MCF 10A (cell line): ENCODE data around the gene UAP1L1. TPM values are rescaled to one million over a fixed set of nuclear protein-coding genes. Genes with fewer than 3 reads are reported as not detected.

Source experiments
- BruUV-seq: library from RNA; stranded (reverse); fragments of 400-500 nt; replicated peaks from 2 replicates; lab custom pipeline; 2021; lab: Mats Ljungman, UMichigan
- CTCF ChIA-PET: fragments of 300-600 bp; sonication (Branson Sonifier 250); formaldehyde crosslinking; extraction: SDS; loops from one replicate; lab custom pipeline; 2021; ENCODE audit warnings: antibody characterized with exemption, inconsistent platforms; lab: Yijun Ruan, JAX
- POLR2A ChIA-PET: fragments of 300-600, 350-650 bp; sonication (Branson Sonifier 250); formaldehyde crosslinking; extraction: SDS; loops from one replicate; lab custom pipeline; 2020; ENCODE audit warnings: antibody characterized with exemption, inconsistent platforms; lab: Yijun Ruan, JAX
- DNase-seq: peaks from one replicate; pipeline ENCODE4 v3.0.0-alpha.2; 2018; ENCODE audit not compliant: unreplicated experiment
- H3K27ac Mint-ChIP-seq: one replicate; pipeline ENCODE4 v1.8.0; 2022; ENCODE audit warnings: mild to moderate bottlenecking, low read depth, mixed read lengths; ENCODE audit not compliant: unreplicated experiment
- H3K27me3 Mint-ChIP-seq: one replicate; pipeline ENCODE4 v1.8.0; 2022; ENCODE audit warnings: mixed read lengths; ENCODE audit not compliant: insufficient read depth, unreplicated experiment
- H3K36me3 Mint-ChIP-seq: one replicate; pipeline ENCODE4 v1.8.0; 2022; ENCODE audit warnings: mild to moderate bottlenecking, moderate library complexity, mixed read lengths; ENCODE audit not compliant: insufficient read depth, unreplicated experiment
- H3K4me1 Mint-ChIP-seq: one replicate; pipeline ENCODE4 v1.8.0; 2022; ENCODE audit warnings: mixed read lengths; ENCODE audit not compliant: insufficient read depth, unreplicated experiment
- H3K4me3 Mint-ChIP-seq: one replicate; pipeline ENCODE4 v1.8.0; 2022; ENCODE audit warnings: mild to moderate bottlenecking, moderate library complexity, mixed read lengths; ENCODE audit not compliant: unreplicated experiment
- H3K9me3 Mint-ChIP-seq: one replicate; pipeline ENCODE4 v1.8.0; 2022; ENCODE audit warnings: mixed read lengths; ENCODE audit not compliant: unreplicated experiment
- intact Hi-C: fragments of 100-400 bp; cut with micrococcal nuclease; formaldehyde crosslinking; loops from 2 replicates; pipeline ENCODE4 v1.14.1; 2022
- total RNA-seq: library from RNA; stranded (reverse); gene quantifications from 2 replicates; pipeline ENCODE4 v1.2.3, GENCODE V29; 2022
- TF ChIP-seq, protein P1 (sequence below): fragments of 200-600 bp; IDR thresholded peaks from one replicate; pipeline ENCODE4 v1.8.0; 2022; ENCODE audit warnings: antibody characterized with exemption, mild to moderate bottlenecking; ENCODE audit not compliant: unreplicated experiment

UAP1L1 gene
- total RNA-seq, 1 experiment from 2014 or later = 1.0 TPM

- Mint-ChIP-seq H3K4me3 (peak overlapping the region; percentile 40), H3K36me3 (no peaks in the 10 kb centered on the region), H3K27ac (no peak overlapping the region), H3K9me3 (no peaks in the 10 kb centered on the region), H3K4me1 (peaks cover 16% of the 10 kb centered on the region), H3K27me3 (no peaks in the 10 kb centered on the region)
- ChIA-PET CTCF (interaction anchor here (0.6 to 10.9 kb wide), 19 partner anchors 8 to 303 kb away, joined by 3 to 170 read pairs (median 4); partner anchors contain the start of genes ABCA2, FUT7, NPDC1 and UAP1L1), POLR2A (interaction anchor here (0.7 to 3.3 kb wide), 10 partner anchors 8 to 22 kb away, joined by 3 to 22 read pairs (median 8); partner anchors contain the start of genes MAN1B1 and NPDC1)
- intact Hi-C loops = no loop called here
- TF ChIP-seq, protein P1, sequence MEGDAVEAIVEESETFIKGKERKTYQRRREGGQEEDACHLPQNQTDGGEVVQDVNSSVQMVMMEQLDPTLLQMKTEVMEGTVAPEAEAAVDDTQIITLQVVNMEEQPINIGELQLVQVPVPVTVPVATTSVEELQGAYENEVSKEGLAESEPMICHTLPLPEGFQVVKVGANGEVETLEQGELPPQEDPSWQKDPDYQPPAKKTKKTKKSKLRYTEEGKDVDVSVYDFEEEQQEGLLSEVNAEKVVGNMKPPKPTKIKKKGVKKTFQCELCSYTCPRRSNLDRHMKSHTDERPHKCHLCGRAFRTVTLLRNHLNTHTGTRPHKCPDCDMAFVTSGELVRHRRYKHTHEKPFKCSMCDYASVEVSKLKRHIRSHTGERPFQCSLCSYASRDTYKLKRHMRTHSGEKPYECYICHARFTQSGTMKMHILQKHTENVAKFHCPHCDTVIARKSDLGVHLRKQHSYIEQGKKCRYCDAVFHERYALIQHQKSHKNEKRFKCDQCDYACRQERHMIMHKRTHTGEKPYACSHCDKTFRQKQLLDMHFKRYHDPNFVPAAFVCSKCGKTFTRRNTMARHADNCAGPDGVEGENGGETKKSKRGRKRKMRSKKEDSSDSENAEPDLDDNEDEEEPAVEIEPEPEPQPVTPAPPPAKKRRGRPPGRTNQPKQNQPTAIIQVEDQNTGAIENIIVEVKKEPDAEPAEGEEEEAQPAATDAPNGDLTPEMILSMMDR = no peak
- BruUV-seq = no TSS peak
- no peak for DNase-seq
Observed at GRCh38 chr9:137068539-137069507, 8.5 kb upstream of the UAP1L1 start.

- H3K4me1 Mint-ChIP-seq = peaks cover 11% of the 10 kb centered on the region
- CTCF ChIA-PET = interaction anchor here (0.7 to 10.9 kb wide), 7 partner anchors 14 to 282 kb away, joined by 3 to 170 read pairs (median 6); partner anchors contain the start of genes ABCA2, FUT7 and NPDC1
Observed at GRCh38 chr9:137069508-137070091, 7.7 kb upstream of the UAP1L1 start.

DNA sequence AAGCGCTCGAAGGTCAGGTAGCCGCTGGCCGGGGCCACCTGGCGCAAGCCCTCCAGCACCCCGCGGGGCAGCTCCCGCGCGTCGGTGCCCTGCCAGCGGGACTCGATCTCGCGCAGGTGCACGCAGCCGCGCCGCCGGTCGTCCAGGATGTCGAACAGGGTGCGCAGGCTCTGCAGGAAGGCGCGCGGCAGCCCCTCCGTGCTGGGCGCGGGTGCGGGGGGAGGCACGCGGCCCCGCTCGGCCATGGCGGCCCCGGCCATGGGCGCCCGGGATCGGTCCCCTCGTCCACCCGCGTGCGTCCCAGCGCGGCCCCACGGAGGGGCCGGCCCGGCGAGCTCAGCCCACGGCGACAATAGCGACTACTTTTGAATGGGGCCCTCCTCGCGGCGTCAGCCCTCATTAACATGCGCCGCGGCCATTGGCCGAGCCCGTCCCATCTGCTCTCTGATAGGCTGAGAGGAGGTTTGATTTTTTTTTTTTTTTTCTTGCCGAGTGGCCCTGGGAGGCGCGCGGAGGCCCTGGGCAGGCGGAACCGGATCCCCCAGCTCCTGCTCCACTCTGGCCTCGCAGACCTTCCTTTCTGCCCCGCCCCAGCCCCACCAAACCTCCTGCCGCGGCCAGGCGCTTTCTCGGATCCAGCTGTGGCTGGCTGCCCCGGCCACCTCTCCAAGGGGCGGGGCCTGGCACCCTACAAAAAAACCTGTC is 7.0 kb upstream of the UAP1L1 start, which contains the start of gene SAPCD2:
Gene SAPCD2, minus strand, starts transcription at position 357 of the 705 bp plus-strand sequence. Its CDS starts 97 bp downstream, at position 260.
- TF ChIP-seq, protein P1 = no peak
- Mint-ChIP-seq H3K27ac (no peak within 1 kb of the TSS), H3K9me3 (no peaks in the 10 kb centered on the region), H3K4me3 (peak within 1 kb of the TSS; percentile 72), H3K36me3 (no peaks in the 10 kb centered on the region), H3K27me3 (no peaks in the 10 kb centered on the region), H3K4me1 (peaks cover 11% of the 10 kb centered on the region)
- no TSS peak for BruUV-seq
- intact Hi-C loops = no loop called here
- CTCF ChIA-PET = interaction anchor here (0.7 to 10.9 kb wide), 6 partner anchors 11 to 283 kb away, joined by 3 to 170 read pairs (median 6); partner anchors contain the start of genes ABCA2, FUT7 and NPDC1
- DNase-seq = peak; percentile 90
- POLR2A ChIA-PET = interaction anchor here (0.7 to 3.3 kb wide), 12 partner anchors 10 to 457 kb away, joined by 3 to 22 read pairs (median 4); partner anchors contain the start of genes MAN1B1, RABL6 and TUBB4B

More at GRCh38 chr9:137069508-137070091, 7.7 kb upstream of the UAP1L1 start:
- DNase-seq = no peak
- H3K9me3 Mint-ChIP-seq = no peaks in the 10 kb centered on the region
- H3K4me3 Mint-ChIP-seq = peak overlapping the region; percentile 72
- intact Hi-C loops = no loop called here
- H3K27me3 Mint-ChIP-seq = no peaks in the 10 kb centered on the region
- POLR2A ChIA-PET = interaction anchor here (0.7 to 3.3 kb wide), 6 partner anchors 9 to 22 kb away, joined by 4 to 22 read pairs (median 6); partner anchors contain the start of gene MAN1B1
- no TSS peak for BruUV-seq
- H3K27ac Mint-ChIP-seq = no peak overlapping the region
- H3K36me3 Mint-ChIP-seq = no peaks in the 10 kb centered on the region
- TF ChIP-seq, protein P1 = no peak
